Measurements from ENCODE around the gene CP. TPM values are rescaled to one million over a fixed set of nuclear protein-coding genes. Genes with fewer than 3 reads are reported as not detected.

CP gene
- total and polyA plus RNA-seq, 2 of the 13 experiments (the other 11 are each of a cell fraction or from before 2014, with no cell fraction given): 42.6 to 789 TPM

GRCh38 chr3:149174901-149175300 lies 46.7 kb downstream of the CP start:
- no peak for DNase-seq (ENCODE audit: low spot score)
- H3K27me3 ChIP-seq (ENCODE audit: control insufficient read depth in 1 of 2, insufficient read depth in 2 of 2, low read length in 2 of 2): no peaks in the 10 kb centered on the region
- no peak overlapping the region for H2AFZ ChIP-seq (ENCODE audit: low read length)
- no peak overlapping the region for H3K4me2 ChIP-seq (ENCODE audit: low read depth, low read length)
- H3K27ac ChIP-seq (ENCODE audit: extremely low read length, insufficient read depth, low read length): no peak overlapping the region
- no peak overlapping the region for H3K9ac ChIP-seq (ENCODE audit: insufficient read depth, low read depth, low read length)
- H4K20me1 ChIP-seq (ENCODE audit: insufficient read depth, low read length): no peaks in the 10 kb centered on the region
- TF ChIP-seq DDIT3 (CRISPR knock-in tag; IDR thresholded peaks at IDR 0.05): no peak
- 0 out of 2 replicates have a peak, but pooled peaks have one; percentile 49 for TF ChIP-seq PAF1 (CRISPR knock-in tag; IDR thresholded peaks at IDR 0.05)
- peaks cover under 1% of the 10 kb centered on the region; the same call in 1 of the 2 replicates for H3K4me1 ChIP-seq (ENCODE audit: insufficient read depth, low read length)
- WGBS (ENCODE audit: low lambda C conversion rate): 95% methylated on average over 3 of the region's 3 CpGs
- CTCF ChIA-PET (ENCODE audit: low intra/inter-chr PET ratio, low total read pairs): no interaction called here
- H3K4me3 ChIP-seq (replicated peaks in 1 of 3; ENCODE audit: insufficient read depth in 1 of 3, low read depth in 2 of 3, low read length in 3 of 3): no peak overlapping the region
- H3K79me2 ChIP-seq (ENCODE audit: insufficient read depth, low read length): no peaks in the 10 kb centered on the region
- H3K9me3 ChIP-seq (ENCODE audit: low read length): no peaks in the 10 kb centered on the region
- no peak for FAIRE-seq
- POLR2A ChIA-PET: no interaction called here
- intact Hi-C loops (cut with micrococcal nuclease; ENCODE audit: unreplicated experiment): no loop called here
- peaks cover 7 to 61% of the 10 kb centered on the region in 2 experiments; a peak in 4 of 5 replicates for H3K36me3 ChIP-seq (replicated peaks in 1 of 2; ENCODE audit: control insufficient read depth in 1 of 2, insufficient read depth in 2 of 2, low read length in 2 of 2)
- ATAC-seq: no peak
- BruUV-seq (replicated peaks): no TSS peak
- in situ Hi-C loops (cut with HindIII; ENCODE audit: extremely low pct_ligation_motif_present, low pct_unique_long_range_greater_than_20kb): no loop called here

GRCh38 chr3:149170672-149171071 lies 51.0 kb downstream of the CP start:
- POLR2A ChIA-PET: no interaction called here

More at GRCh38 chr3:149170672-149171071, 51.0 kb downstream of the CP start:
- H3K4me1 ChIP-seq (ENCODE audit: insufficient read depth, low read length): no peaks in the 10 kb centered on the region
- FAIRE-seq (no peak), DNase-seq (ENCODE audit: low spot score) (no peak), ATAC-seq (peak; percentile 30; the same call in 2 of the 3 replicates)
- intact Hi-C loops (cut with micrococcal nuclease; ENCODE audit: unreplicated experiment): no loop called here
- H3K79me2 ChIP-seq (ENCODE audit: insufficient read depth, low read length): no peaks in the 10 kb centered on the region
- 94% methylated on average over 7 of the region's 7 CpGs for WGBS (ENCODE audit: low lambda C conversion rate)
- no peak overlapping the region for H2AFZ ChIP-seq (ENCODE audit: low read length)
- H4K20me1 ChIP-seq (ENCODE audit: insufficient read depth, low read length): no peaks in the 10 kb centered on the region
- no peak overlapping the region for H3K27ac ChIP-seq (ENCODE audit: extremely low read length, insufficient read depth, low read length)
- no peak overlapping the region for H3K9ac ChIP-seq (ENCODE audit: insufficient read depth, low read depth, low read length)
- no TSS peak for BruUV-seq (replicated peaks)
- in situ Hi-C loops (cut with HindIII; ENCODE audit: extremely low pct_ligation_motif_present, low pct_unique_long_range_greater_than_20kb): no loop called here
- H3K9me3 ChIP-seq (ENCODE audit: low read length): no peaks in the 10 kb centered on the region
- 0 out of 2 replicates have a peak, but pooled peaks have one; percentile 14 for TF ChIP-seq POLR2AphosphoS5 (IDR thresholded peaks at IDR 0.05; ENCODE audit: low read depth, low read length)
- TF ChIP-seq EZH2 (conservative IDR thresholded peaks at IDR 0.05; ENCODE audit: low read depth, low read length): no peak
- H3K4me3 ChIP-seq (replicated peaks in 1 of 3; ENCODE audit: insufficient read depth in 1 of 3, low read depth in 2 of 3, low read length in 3 of 3): no peak overlapping the region
- no peak overlapping the region for H3K4me2 ChIP-seq (ENCODE audit: low read depth, low read length)
- H3K27me3 ChIP-seq (ENCODE audit: control insufficient read depth in 1 of 2, insufficient read depth in 2 of 2, low read length in 2 of 2): no peaks in the 10 kb centered on the region
- H3K36me3 ChIP-seq (replicated peaks in 1 of 2; ENCODE audit: control insufficient read depth in 1 of 2, insufficient read depth in 2 of 2, low read length in 2 of 2): peaks cover 2 to 38% of the 10 kb centered on the region in 2 experiments; a peak in 4 of 5 replicates
- CTCF ChIA-PET (ENCODE audit: low intra/inter-chr PET ratio, low total read pairs): no interaction called here

All from HepG2 (cell line).